Naive thymus-derived CD4-positive, alpha-beta T cell (primary cell): ENCODE measurements around the gene PTPRN2. TPM values are rescaled to one million over a fixed set of nuclear protein-coding genes. Genes with fewer than 3 reads are reported as not detected.

ENCODE experiments used
- ATAC-seq: fragments of 150-1000 bp; cut with Tn5 transposase; 2 replicates; pipeline ENCODE4 v1.10.0; 2021; ENCODE audit warnings: mild to moderate bottlenecking, moderate library complexity
- CTCF ChIA-PET: fragments of 350-600 bp; sonication (Branson Sonifier 250); formaldehyde crosslinking; loops from one replicate; lab custom pipeline; 2021; ENCODE audit warnings: antibody characterized with exemption; lab: Charles Lee
- POLR2A ChIA-PET: fragments of 350-600 bp; sonication (Branson Sonifier 250); formaldehyde crosslinking; loops from one replicate; lab custom pipeline; 2021; ENCODE audit warnings: antibody characterized with exemption, inconsistent platforms; lab: Charles Lee
- DNase-seq, 9 donors: peaks; one replicate each; pipeline versions ENCODE4 v3.0.0 to v3.0.0-alpha.2; 2020 to 2022; ENCODE audit warnings: mixed read lengths in 1 of 9
- H3K27ac ChIP-seq: one replicate; pipeline ENCODE4 v1.7.0; 2013; ENCODE audit warnings: mild to moderate bottlenecking, low read depth, low read length, moderate library complexity
- H3K27me3 ChIP-seq, 2 donors: one replicate each; pipeline ENCODE4 v1.7.0; 2013; ENCODE audit warnings: low read length in 2 of 2, mild to moderate bottlenecking in 2 of 2, moderate library complexity in 2 of 2; ENCODE audit not compliant: control insufficient read depth in 2 of 2, insufficient read depth in 2 of 2
- H3K36me3 ChIP-seq, 3 experiments: 1 replicate in 2 of 3; 2 replicates in 1 of 3; pipeline ENCODE4 v1.7.0; 2013; ENCODE audit warnings: low read length in 3 of 3, mild to moderate bottlenecking in 3 of 3, moderate library complexity in 1 of 3; ENCODE audit not compliant: insufficient read depth in 3 of 3, control insufficient read depth in 2 of 3
- H3K4me1 ChIP-seq, 2 donors: one replicate each; pipeline ENCODE4 v1.7.0; 2013; ENCODE audit warnings: low read length in 2 of 2, mild to moderate bottlenecking in 2 of 2, moderate library complexity in 1 of 2; ENCODE audit not compliant: control insufficient read depth in 2 of 2, insufficient read depth in 2 of 2
- H3K4me3 ChIP-seq: 2 replicates; pipeline ENCODE4 v1.7.0; 2013; ENCODE audit warnings: mild to moderate bottlenecking, low read length
- H3K9me3 ChIP-seq, 3 experiments: 1 replicate in 2 of 3; 2 replicates in 1 of 3; pipeline ENCODE4 v1.7.0; 2013; ENCODE audit warnings: low read length in 3 of 3; ENCODE audit not compliant: control insufficient read depth in 2 of 3
- H3K27ac Mint-ChIP-seq, 9 donors: one replicate each; pipeline ENCODE4 v1.8.0; 2020 to 2022; ENCODE audit warnings: mixed read lengths in 9 of 9, mild to moderate bottlenecking in 8 of 9, moderate library complexity in 5 of 9, inconsistent platforms in 2 of 9
- H3K27me3 Mint-ChIP-seq, 5 donors: one replicate each; pipeline ENCODE4 v1.8.0; 2021 to 2022; ENCODE audit warnings: mixed read lengths in 5 of 5, mild to moderate bottlenecking in 1 of 5
- H3K36me3 Mint-ChIP-seq, 5 donors: one replicate each; pipeline ENCODE4 v1.8.0; 2020 to 2022; ENCODE audit warnings: mixed read lengths in 5 of 5, mild to moderate bottlenecking in 3 of 5, inconsistent platforms in 1 of 5
- H3K4me1 Mint-ChIP-seq, 7 donors: one replicate each; pipeline ENCODE4 v1.8.0; 2020 to 2022; ENCODE audit warnings: mixed read lengths in 7 of 7, mild to moderate bottlenecking in 3 of 7, inconsistent platforms in 1 of 7
- H3K4me3 Mint-ChIP-seq, 10 donors: one replicate each; pipeline ENCODE4 v1.8.0; 2020 to 2022; ENCODE audit warnings: mild to moderate bottlenecking in 10 of 10, mixed read lengths in 10 of 10, moderate library complexity in 6 of 10, inconsistent platforms in 2 of 10
- H3K9me3 Mint-ChIP-seq, 11 donors: one replicate each; pipeline ENCODE4 v1.8.0; 2020 to 2022; ENCODE audit warnings: mixed read lengths in 11 of 11, mild to moderate bottlenecking in 4 of 11, inconsistent platforms in 1 of 11, moderate library complexity in 1 of 11
- intact Hi-C, 2 donors: fragments of 100-400 bp; cut with micrococcal nuclease; formaldehyde crosslinking; loops; one replicate each; pipeline ENCODE4 v1.15.1; 2023
- polyA plus RNA-seq, 2 donors: library from polyadenylated mRNA; unstranded; fragments of 300-500 nt; fragmentation: Illumina TruSeq; gene quantifications; one replicate each; pipeline ENCODE4 v1.2.3, GENCODE V29; 2021
- total RNA-seq, 6 experiments: library from RNA in 5 of 6; stranded (reverse) in 5 of 6; gene quantifications; 1 replicate in 5 of 6; 2 replicates in 1 of 6; pipeline ENCODE4 v1.2.3 and lab custom pipeline; 2021 to 2026

Gene PTPRN2
- total and polyA plus RNA-seq, 7 experiments from 2014 or later: 0.58 to 2.3 (median 1.4) TPM

DNA sequence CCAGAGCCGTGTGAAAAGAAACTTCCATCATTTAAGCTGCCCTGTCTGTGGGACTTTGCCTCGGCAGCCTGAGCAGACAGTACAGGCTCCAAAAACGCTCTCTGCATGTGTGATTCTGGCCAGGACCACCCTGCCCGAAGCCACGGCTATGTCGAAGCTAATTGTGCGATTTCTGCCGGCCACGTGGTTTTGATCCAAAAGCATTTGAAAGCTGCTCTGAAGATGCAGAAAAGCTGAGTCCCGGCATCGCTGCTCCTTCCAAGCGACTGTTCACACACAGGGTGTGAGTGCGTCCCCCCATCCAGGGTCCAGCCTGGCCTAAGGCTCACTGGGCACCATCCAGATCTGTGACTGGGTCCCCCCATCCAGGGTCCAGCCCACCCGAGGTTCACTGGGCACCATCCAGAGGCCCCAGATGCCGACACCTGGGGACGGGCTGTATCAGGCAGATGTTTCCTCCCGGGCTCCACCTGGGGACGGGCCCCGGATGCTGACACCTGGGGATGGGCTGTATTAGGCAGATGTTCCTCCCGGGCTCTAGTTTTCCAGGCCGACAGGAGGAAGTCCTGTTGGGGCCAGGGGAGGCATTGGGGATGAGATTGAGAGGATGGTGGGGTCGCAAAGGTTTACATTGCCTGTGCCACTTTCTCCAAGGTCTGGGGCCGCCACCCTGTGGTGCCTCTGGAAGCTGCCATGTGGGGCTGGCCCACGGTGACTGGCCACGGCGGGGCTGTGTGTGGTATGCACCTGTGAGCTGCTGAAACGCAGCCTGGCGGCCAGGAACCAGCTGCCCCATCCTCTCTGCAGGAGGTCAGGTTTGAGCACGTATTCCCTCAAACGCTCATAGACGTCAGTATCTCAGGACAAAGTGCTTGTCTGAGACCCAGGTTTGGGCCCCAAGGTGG lies 723.5 kb downstream of the PTPRN2 start:
- POLR2A ChIA-PET: no interaction called here
- H3K9me3 Mint-ChIP-seq: peaks cover 0 to 4% (median 0%) of the 10 kb centered on the region in 11 donors
- intact Hi-C loops: no loop called here

DNA sequence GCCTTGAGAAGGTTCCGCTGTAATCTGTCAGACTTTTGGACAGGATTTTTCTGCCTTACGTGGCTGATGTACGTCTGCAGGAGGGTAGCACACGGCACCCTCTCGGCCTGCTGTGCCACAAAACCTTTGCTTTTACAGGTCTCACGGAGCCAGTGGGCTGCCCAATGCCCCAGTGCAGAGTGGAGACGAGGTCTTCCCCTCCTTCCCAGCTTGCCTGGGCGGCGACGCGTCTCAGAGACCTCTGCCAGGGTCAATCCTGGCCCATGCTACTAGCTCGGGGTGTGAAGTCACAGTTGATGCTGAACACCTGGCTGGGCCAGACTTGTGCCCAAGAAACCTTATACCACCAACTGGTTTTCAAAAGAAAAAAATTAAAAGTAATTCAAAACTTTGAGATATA lies 724.4 kb downstream of the PTPRN2 start:
- intact Hi-C loops: no loop called here
- no peak for DNase-seq
- H3K4me3 Mint-ChIP-seq: no peak overlapping the region

More for the DNA sequence above, 723.5 kb downstream of the PTPRN2 start:
- Histone ChIP-seq H3K4me1 (no peaks in the 10 kb centered on the region), H3K4me3 (no peak overlapping the region), H3K27me3 (no peaks in the 10 kb centered on the region), H3K36me3 (no peaks in the 10 kb centered on the region), H3K9me3 (no peaks in the 10 kb centered on the region), H3K27ac (no peak overlapping the region)
- DNase-seq (no peak), ATAC-seq (no peak)
- Mint-ChIP-seq H3K4me3 (no peak overlapping the region), H3K27me3 (no peaks in the 10 kb centered on the region), H3K27ac (peak overlapping the region in 2 of 9 donors; percentile 8 to 31), H3K36me3 (peaks cover 0 to 1% (median 0%) of the 10 kb centered on the region in 5 donors), H3K4me1 (peaks cover 0 to 4% (median 0%) of the 10 kb centered on the region in 7 donors)
- CTCF ChIA-PET: interaction anchor here (0.5 kb wide), 1 partner anchor 431 kb away, joined by 4 read pairs; no protein-coding TSS in a partner anchor

DNA sequence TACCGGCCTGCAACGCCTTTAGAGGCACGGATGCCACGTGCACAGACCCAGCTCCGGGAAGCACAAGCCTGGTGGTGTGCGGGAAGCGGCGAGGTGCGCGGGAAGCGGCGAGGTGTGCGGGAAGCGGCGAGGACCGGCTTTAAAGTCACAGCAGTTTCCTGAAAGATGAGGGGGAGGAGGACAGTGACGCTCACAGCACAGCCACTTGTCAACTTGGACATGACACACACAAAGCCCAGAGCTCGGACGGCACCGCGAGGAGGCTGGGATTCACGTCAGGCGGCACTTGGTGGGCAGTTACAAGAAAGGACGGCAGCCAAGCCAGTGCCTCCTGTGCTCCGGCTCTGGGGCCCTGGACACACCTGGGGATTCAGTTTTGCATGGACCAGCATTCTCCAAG lies 724.9 kb downstream of the PTPRN2 start:
- no peaks in the 10 kb centered on the region for H3K36me3 ChIP-seq
- no peaks in the 10 kb centered on the region for H3K9me3 ChIP-seq
- peaks cover 0 to 4% (median 0%) of the 10 kb centered on the region in 11 donors for H3K9me3 Mint-ChIP-seq
- H3K27me3 Mint-ChIP-seq: no peaks in the 10 kb centered on the region
- H3K27ac Mint-ChIP-seq: no peak overlapping the region
- ChIA-PET POLR2A (no interaction called here), CTCF (no interaction called here)
- H3K27me3 ChIP-seq: no peaks in the 10 kb centered on the region
- intact Hi-C loops: no loop called here
- DNase-seq: no peak
- peaks cover 0 to 1% (median 0%) of the 10 kb centered on the region in 5 donors for H3K36me3 Mint-ChIP-seq
- H3K4me3 ChIP-seq: no peak overlapping the region
- H3K4me1 Mint-ChIP-seq: peaks cover 0 to 4% (median 0%) of the 10 kb centered on the region in 7 donors
- H3K27ac ChIP-seq: no peak overlapping the region
- H3K4me3 Mint-ChIP-seq: no peak overlapping the region
- no peak for ATAC-seq
- H3K4me1 ChIP-seq: no peaks in the 10 kb centered on the region

More for the DNA sequence above, 724.4 kb downstream of the PTPRN2 start:
- no peak for ATAC-seq
- H3K27me3 Mint-ChIP-seq: no peaks in the 10 kb centered on the region
- H3K36me3 ChIP-seq: no peaks in the 10 kb centered on the region
- peaks cover 0 to 1% (median 0%) of the 10 kb centered on the region in 5 donors for H3K36me3 Mint-ChIP-seq
- ChIA-PET CTCF (no interaction called here), POLR2A (no interaction called here)
- no peaks in the 10 kb centered on the region for H3K9me3 ChIP-seq
- no peaks in the 10 kb centered on the region for H3K4me1 ChIP-seq
- H3K9me3 Mint-ChIP-seq: peaks cover 0 to 4% (median 0%) of the 10 kb centered on the region in 11 donors
- no peak overlapping the region for H3K4me3 ChIP-seq
- H3K27ac Mint-ChIP-seq: no peak overlapping the region
- H3K27me3 ChIP-seq: no peaks in the 10 kb centered on the region
- peaks cover 0 to 4% (median 0%) of the 10 kb centered on the region in 7 donors for H3K4me1 Mint-ChIP-seq
- no peak overlapping the region for H3K27ac ChIP-seq

DNA sequence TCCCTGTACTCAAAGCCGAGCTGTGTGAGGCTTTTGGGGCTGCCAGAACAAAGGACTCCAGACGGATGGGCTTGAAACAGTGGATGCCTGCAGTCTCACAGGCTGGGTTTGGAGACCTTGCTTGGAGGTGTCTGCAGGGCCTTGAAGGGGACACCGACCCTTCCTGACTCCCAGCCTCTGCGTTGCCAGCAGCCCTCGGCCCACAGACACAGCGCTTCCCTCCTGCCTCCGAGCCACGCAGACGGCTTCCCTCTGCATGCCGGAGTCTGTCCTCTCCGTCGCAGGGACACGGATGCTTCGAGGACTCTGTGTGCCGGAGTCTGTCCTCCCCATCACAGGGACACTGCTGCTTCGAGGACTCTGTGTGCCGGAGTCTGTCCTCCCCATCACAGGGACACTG lies 726.1 kb downstream of the PTPRN2 start:
- intact Hi-C loops: no loop called here
- Histone ChIP-seq H3K4me3 (no peak overlapping the region), H3K27me3 (no peaks in the 10 kb centered on the region), H3K9me3 (no peaks in the 10 kb centered on the region), H3K27ac (no peak overlapping the region), H3K36me3 (no peaks in the 10 kb centered on the region), H3K4me1 (no peaks in the 10 kb centered on the region)
- ATAC-seq (no peak), DNase-seq (no peak)
- no peaks in the 10 kb centered on the region for H3K36me3 Mint-ChIP-seq
- ChIA-PET CTCF (no interaction called here), POLR2A (interaction anchor here (1.1 kb wide), 1 partner anchor 11 kb away, joined by 4 read pairs; no protein-coding TSS in a partner anchor)
- H3K9me3 Mint-ChIP-seq: peaks cover 0 to 4% (median 0%) of the 10 kb centered on the region in 11 donors
- H3K27me3 Mint-ChIP-seq: no peaks in the 10 kb centered on the region
- no peak overlapping the region for H3K4me3 Mint-ChIP-seq
- peaks cover 0 to 4% (median 0%) of the 10 kb centered on the region in 7 donors for H3K4me1 Mint-ChIP-seq
- H3K27ac Mint-ChIP-seq: no peak overlapping the region

DNA sequence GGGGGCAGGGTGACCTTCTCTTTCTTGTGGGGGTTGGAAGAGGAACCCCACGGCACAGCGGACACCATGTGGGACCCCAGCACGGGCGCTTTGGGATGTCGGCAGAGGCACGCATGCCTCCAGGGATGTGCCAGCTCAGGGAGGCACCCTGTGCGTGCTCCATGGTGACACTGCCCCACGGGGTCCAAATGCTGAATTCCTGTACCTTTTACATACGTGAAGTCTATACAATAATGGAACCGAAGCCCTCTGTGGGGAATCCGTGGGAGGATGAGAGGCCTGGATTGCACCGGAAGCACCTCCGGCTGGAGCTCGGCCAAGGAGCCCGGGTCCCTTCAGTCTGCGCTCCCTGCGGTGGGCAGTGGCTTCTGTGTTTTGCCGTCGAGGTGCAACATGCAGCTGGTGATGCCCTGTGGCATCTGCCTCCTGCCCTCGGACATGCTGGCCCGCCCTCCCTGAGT lies 726.6 kb downstream of the PTPRN2 start:
- no peak overlapping the region for H3K4me3 Mint-ChIP-seq
- no peaks in the 10 kb centered on the region for H3K4me1 ChIP-seq
- DNase-seq (no peak), ATAC-seq (no peak)
- POLR2A ChIA-PET: interaction anchor here (1.1 kb wide), 1 partner anchor 11 kb away, joined by 4 read pairs; no protein-coding TSS in a partner anchor
- H3K4me1 Mint-ChIP-seq: peaks cover 0 to 4% (median 0%) of the 10 kb centered on the region in 7 donors
- peaks cover 0 to under 1% (median 0%) of the 10 kb centered on the region in 11 donors for H3K9me3 Mint-ChIP-seq
- no peaks in the 10 kb centered on the region for H3K36me3 ChIP-seq
- intact Hi-C loops: no loop called here
- H3K27ac Mint-ChIP-seq: peak overlapping the region in 1 of 9 donors; percentile 84
- no peaks in the 10 kb centered on the region for H3K27me3 ChIP-seq
- H3K36me3 Mint-ChIP-seq: no peaks in the 10 kb centered on the region
- CTCF ChIA-PET: no interaction called here
- H3K9me3 ChIP-seq: no peaks in the 10 kb centered on the region
- no peak overlapping the region for H3K27ac ChIP-seq
- H3K4me3 ChIP-seq: no peak overlapping the region
- H3K27me3 Mint-ChIP-seq: no peaks in the 10 kb centered on the region

DNA sequence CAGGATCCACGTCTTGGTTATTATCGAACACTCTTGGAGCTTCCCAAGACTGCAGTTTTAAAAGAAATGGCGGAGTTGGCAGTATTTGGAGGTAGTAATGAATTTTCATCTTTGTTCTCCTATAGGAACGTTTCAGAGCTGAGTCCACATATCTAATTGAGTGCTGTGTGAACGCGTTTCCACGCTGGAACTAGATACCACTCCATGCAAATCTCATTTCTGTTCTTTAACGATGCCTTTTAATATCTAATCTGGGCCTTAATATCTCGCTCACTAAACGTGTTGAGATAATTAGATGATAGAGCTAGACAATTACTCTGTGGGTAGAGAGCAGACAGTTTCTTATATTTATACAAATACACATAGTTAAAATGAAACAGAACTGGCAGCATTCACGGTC lies 727.2 kb downstream of the PTPRN2 start:
- no peak overlapping the region for H3K4me3 ChIP-seq
- no peaks in the 10 kb centered on the region for H3K27me3 ChIP-seq
- no peak overlapping the region for H3K27ac ChIP-seq
- CTCF ChIA-PET: no interaction called here
- H3K9me3 Mint-ChIP-seq: no peaks in the 10 kb centered on the region
- POLR2A ChIA-PET: interaction anchor here (0.6 to 0.8 kb wide), 2 partner anchors 11 to 88 kb away, joined by 3 to 4 read pairs; no protein-coding TSS in a partner anchor
- no peak for ATAC-seq
- intact Hi-C loops: no loop called here
- peaks cover 0 to 6% (median 0%) of the 10 kb centered on the region in 7 donors for H3K4me1 Mint-ChIP-seq
- no peaks in the 10 kb centered on the region for H3K27me3 Mint-ChIP-seq
- no peak overlapping the region for H3K4me3 Mint-ChIP-seq
- no peaks in the 10 kb centered on the region for H3K9me3 ChIP-seq
- H3K27ac Mint-ChIP-seq: peak overlapping the region in 1 of 9 donors; percentile 84
- no peaks in the 10 kb centered on the region for H3K4me1 ChIP-seq
- no peaks in the 10 kb centered on the region for H3K36me3 ChIP-seq
- no peaks in the 10 kb centered on the region for H3K36me3 Mint-ChIP-seq
- DNase-seq: no peak
